GM18526 (cell line): ENCODE data around the gene TTC39B.

Experiments used
- POLR2A ChIP-seq: IDR thresholded peaks from 3 replicates; pipeline ENCODE4 v1.6.1; 2011; ENCODE audit not compliant: insufficient read length; ENCODE audit errors: extremely low read depth

Gene TTC39B

GRCh38 chr9:15221746-15222145 is 85.3 kb downstream of the TTC39B start:
- TF ChIP-seq POLR2A, result no peak

DNA sequence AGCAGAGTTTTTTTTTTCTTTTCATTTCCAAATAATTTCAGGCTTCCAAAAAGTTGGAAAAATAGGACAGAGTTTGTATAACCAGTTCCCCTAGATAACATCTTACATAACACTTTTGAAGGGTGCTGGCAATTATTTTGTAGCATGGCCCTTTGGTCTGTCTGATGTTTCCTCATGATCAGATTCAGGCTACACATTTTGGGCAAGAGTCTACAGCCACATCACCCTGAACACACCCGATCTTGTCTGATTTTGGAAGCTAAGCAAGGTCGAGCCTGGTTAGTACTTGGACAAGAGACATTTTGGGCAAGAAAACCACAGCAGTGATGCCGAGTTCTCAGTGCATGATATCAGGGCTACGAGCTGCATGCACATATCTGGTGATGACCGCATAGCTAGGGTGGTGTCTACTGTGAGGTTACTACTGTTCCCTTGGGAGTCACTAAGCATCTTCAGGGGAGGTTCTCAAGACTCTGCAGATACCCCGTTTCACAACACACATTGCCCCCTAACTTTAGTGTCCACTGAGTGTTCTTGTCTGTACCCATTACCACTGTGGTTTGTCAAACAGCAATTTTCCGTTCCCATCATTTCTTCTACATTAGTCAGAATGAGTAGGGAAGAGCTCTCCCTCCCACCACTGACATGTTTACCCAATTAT is 86.2 kb downstream of the TTC39B start:
- no peak for TF ChIP-seq POLR2A

DNA sequence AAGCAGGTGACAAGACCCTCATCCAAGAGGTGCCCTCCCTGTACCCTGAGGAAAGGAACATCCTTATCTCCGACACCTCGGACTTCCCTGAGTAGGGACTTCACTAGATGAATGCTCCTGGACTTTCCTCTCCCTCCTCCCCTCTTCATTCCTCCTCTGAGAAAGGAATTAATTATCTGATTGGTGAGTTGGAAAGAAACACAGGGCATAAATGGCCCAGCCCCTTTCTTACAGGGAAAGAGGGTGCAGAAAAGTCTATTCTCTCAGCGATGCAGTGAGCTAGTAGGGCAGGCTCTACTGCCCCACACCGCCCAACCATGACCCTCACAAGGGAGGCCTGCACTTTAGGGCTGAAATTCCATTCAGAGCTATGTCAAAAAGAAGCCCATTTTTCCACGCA is 87.5 kb downstream of the TTC39B start:
- no peak for TF ChIP-seq POLR2A

- no peak for TF ChIP-seq POLR2A
These were observed 88.0 kb downstream of the TTC39B start for GRCh38 chr9:15218994-15219393.

GRCh38 chr9:15213249-15213648 is 93.8 kb downstream of the TTC39B start:
- TF ChIP-seq POLR2A, result no peak

DNA sequence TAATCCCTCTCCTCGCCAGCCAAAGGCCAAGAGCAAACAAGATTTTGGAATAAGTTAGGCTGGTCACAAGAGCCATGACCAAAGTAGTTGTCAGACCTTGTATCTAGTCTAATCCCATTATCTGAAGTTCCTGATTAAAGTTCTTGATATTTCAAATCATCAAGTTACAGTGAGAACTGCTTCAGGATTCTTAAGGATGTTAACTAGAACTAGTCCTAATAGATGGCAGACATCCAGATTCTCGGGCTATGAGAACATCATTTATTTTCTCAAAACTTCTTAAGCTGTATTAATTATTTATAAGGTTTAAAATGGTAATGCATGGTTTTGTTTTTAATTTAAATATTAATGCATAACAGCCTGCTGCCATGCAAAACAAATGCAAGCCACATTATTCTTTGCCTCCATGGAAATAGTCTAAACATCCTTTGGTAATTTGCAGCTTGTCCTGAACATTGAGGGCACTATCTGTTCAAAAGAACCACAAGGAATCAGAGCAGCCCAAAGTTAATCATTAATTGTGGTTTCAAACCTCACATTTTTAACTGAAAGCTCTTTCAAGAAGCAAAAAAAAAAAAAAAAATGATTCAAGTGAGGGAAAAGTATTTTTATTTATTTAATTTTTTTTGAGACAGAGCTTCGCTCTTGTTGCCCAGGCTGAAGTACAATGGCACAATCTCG is 95.1 kb downstream of the TTC39B start:
- no peak for TF ChIP-seq POLR2A

GRCh38 chr9:15211160-15211814 is 95.7 kb downstream of the TTC39B start:
- TF ChIP-seq POLR2A, result no peak

DNA sequence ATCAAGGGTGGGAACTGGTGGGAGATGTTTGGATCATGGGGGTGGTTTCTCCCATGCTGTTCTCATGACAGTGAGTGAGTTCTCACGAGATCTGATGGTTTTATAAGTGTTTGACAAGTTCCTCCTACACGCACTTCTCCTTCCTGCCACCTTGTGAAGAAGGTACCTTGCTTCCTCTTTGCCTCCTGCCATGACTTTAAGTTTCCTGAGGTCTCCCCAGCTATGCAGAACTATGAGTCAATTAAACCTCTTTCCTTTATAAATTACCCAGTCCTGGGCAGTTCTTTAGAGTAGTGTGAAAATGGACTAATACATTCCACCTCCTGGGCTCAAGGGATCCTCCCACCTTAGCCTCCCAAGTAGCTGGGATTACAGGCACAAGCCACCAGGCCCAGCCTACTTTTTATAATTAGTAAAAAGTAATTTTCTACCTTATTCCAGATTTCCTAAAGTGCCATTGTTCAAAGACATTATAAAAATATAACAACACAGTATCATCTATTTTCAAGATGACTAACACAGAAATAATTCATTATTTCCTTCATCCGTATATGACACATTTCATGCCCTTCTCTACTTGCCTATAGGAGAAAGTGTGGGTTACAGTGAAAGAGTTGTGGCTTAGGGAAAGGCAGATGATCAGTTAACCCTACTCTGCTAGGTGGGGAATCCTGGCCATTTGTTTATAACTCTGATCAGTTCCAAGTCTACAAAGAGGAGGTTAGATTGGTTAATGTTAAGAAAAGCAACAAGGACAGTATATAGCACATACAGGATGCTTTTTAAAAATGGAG is 99.9 kb downstream of the TTC39B start:
- no peak for TF ChIP-seq POLR2A

- TF ChIP-seq POLR2A, result no peak
These were observed 101.2 kb downstream of the TTC39B start for GRCh38 chr9:15205632-15206420.

DNA sequence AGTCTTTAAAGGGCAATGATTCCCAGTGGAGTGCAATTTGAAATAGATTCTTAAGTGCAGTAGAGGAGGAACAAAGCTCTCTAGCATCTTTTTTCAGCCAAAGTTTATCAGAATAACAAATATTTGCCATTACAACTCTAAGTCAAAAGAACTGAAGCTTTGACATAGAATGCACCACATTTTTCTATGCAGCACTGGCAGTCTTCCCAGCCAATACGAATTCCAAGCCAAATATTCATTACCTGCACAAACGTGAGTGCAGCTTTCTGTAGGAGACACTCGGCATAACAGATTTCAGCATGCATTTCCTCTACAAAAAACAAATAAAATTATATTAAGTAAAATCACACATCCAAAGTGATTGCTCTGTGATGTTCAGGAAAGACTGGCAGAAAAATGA is 103.4 kb downstream of the TTC39B start:
- TF ChIP-seq POLR2A, result no peak

GRCh38 chr9:15200111-15200510 is 106.9 kb downstream of the TTC39B start:
- TF ChIP-seq POLR2A, result no peak

- no peak for TF ChIP-seq POLR2A
These were observed 114.2 kb downstream of the TTC39B start for GRCh38 chr9:15192856-15193255.

DNA sequence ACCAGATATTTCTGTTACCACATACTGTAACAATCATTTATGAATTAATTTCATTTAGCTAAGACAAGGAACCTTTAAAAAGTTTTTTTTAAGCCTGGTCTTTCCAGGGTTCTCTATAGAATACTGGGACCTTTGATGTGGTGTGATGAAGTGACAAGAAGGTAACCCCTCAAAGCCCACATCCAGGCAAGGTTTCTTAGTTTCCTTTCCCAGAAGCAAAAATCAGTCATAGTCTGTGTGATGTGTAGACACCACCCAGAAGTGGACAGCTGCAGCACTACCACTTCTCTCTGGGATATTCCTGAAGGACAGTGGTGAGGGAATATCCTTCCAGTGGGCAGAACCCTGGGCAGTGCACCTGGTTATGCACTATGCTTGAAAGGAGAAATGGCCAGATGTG is 115.6 kb downstream of the TTC39B start:
- TF ChIP-seq POLR2A, result no peak

DNA sequence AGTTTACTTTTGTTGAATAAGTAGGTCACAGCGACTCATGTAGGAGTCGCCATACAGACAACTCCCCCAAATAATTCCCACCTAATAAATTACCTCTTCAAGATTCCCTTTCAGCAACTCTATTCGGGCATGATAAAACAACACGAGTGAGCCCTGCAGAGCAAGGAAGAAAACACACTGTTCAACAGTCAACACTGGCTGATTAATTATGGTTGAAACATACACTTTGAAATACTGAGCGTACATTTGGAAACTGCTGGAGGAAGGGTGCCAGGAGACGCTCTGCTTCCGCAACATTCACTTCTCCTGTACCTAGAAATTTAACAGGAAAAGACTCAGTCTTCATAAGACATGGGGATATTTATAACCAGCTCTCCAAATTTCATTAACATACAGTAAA is 117.5 kb downstream of the TTC39B start:
- no peak for TF ChIP-seq POLR2A

DNA sequence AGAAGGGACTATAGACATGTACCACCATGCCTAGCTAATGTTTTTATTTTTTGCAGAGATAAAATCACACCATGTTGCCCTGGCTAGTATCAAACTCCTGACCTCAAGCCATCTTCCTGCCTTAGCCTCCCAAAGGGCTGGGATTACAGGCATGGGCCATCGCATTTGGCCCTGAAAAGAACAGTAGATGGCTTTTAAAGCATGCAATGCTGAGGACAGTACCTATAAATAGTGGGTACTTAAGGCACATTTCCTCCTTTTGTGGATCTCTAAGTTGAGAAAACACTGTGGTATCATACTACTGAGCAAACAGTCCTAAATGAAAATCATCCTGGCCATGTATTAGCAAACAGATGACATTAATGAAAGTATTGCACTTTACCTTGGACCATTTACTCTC is 119.4 kb downstream of the TTC39B start:
- no peak for TF ChIP-seq POLR2A
